A673 (cell line): ENCODE results near the gene ATG12. TPM values are rescaled to one million over a fixed set of nuclear protein-coding genes. Genes with fewer than 3 reads are reported as not detected.

Experiments
- BruUV-seq: library from RNA; stranded (reverse); fragments of 400-500 nt; replicated peaks from 2 replicates; lab custom pipeline; 2021; lab: Mats Ljungman, UMichigan
- CTCF ChIA-PET: fragments of 300-600 bp; sonication (Branson Sonifier 250); formaldehyde crosslinking; loops from one replicate; lab custom pipeline; 2022; ENCODE audit warnings: antibody characterized with exemption; lab: Charles Lee
- POLR2A ChIA-PET: fragments of 300-600 bp; sonication (Branson Sonifier 250); formaldehyde crosslinking; loops from one replicate; lab custom pipeline; 2022; ENCODE audit warnings: antibody characterized with exemption; ENCODE audit not compliant: low non-redundant PET; lab: Charles Lee
- DNase-seq: peaks from one replicate; pipeline ENCODE4 v3.0.0-alpha.2; 2015; ENCODE audit warnings: low spot score
- H3K27ac ChIP-seq: fragments of 200-600 bp; sonication (generic); 2 replicates; pipeline ENCODE4 v1.5.1; 2016; ENCODE audit warnings: mixed run types, low read depth, mild to moderate bottlenecking, mixed read lengths, antibody characterized with exemption, low read length; ENCODE audit not compliant: poor library complexity, severe bottlenecking
- H3K27me3 ChIP-seq: fragments of 200-600 bp; sonication (generic); replicated peaks from 2 replicates; pipeline ENCODE4 v1.6.1; 2017; ENCODE audit warnings: mixed run types, low read depth, mild to moderate bottlenecking, mixed read lengths, antibody characterized with exemption, low read length; ENCODE audit not compliant: insufficient read depth, poor library complexity
- H3K36me3 ChIP-seq: fragments of 200-600 bp; sonication (generic); 2 replicates; pipeline ENCODE4 v1.6.1; 2016; ENCODE audit warnings: mixed run types, mild to moderate bottlenecking, mixed read lengths, antibody characterized with exemption, low read length; ENCODE audit not compliant: insufficient read depth, poor library complexity, severe bottlenecking
- H3K4me1 ChIP-seq: fragments of 200-600 bp; sonication (generic); 2 replicates; pipeline ENCODE4 v1.6.1; 2017; ENCODE audit warnings: mixed run types, mild to moderate bottlenecking, mixed read lengths, antibody characterized with exemption, low read length; ENCODE audit not compliant: insufficient read depth, poor library complexity, severe bottlenecking
- H3K4me3 ChIP-seq: fragments of 200-600 bp; sonication (generic); 2 replicates; pipeline ENCODE4 v1.5.1; 2016; ENCODE audit warnings: low read depth, mixed run types, mild to moderate bottlenecking, mixed read lengths, low read length; ENCODE audit not compliant: poor library complexity, severe bottlenecking
- H3K9me3 ChIP-seq: fragments of 200-600 bp; sonication (generic); 2 replicates; pipeline ENCODE4 v1.6.1; 2016; ENCODE audit warnings: mixed run types, low read depth, mild to moderate bottlenecking, mixed read lengths, antibody characterized with exemption, low read length; ENCODE audit not compliant: poor library complexity, severe bottlenecking
- EZH2 ChIP-seq: fragments of 200-600 bp; sonication (generic); IDR thresholded peaks from 2 replicates; pipeline ENCODE4 v1.6.1; 2017; ENCODE audit warnings: borderline replicate concordance, low read depth, mild to moderate bottlenecking, mixed read lengths, antibody characterized with exemption, low read length; ENCODE audit not compliant: poor library complexity, severe bottlenecking
- intact Hi-C: fragments of 100-400 bp; cut with micrococcal nuclease; formaldehyde crosslinking; loops from one replicate; pipeline ENCODE4 v1.10.0; 2022; ENCODE audit not compliant: unreplicated experiment
- total RNA-seq: library from RNA; stranded (reverse); gene quantifications from 2 replicates; pipeline ENCODE4 v1.2.3, GENCODE V29; 2021
- TF ChIP-seq, protein P1 (sequence below): fragments of 300-800, 200-600 bp; sonication (generic); conservative IDR thresholded peaks from 2 replicates; pipeline ENCODE4 v1.5.1; 2017; ENCODE audit warnings: low read depth, mild to moderate bottlenecking, antibody characterized with exemption, low read length, moderate library complexity, mixed read lengths

Gene ATG12
- total RNA-seq, 1 experiment from 2014 or later, result 55.8 TPM

DNA sequence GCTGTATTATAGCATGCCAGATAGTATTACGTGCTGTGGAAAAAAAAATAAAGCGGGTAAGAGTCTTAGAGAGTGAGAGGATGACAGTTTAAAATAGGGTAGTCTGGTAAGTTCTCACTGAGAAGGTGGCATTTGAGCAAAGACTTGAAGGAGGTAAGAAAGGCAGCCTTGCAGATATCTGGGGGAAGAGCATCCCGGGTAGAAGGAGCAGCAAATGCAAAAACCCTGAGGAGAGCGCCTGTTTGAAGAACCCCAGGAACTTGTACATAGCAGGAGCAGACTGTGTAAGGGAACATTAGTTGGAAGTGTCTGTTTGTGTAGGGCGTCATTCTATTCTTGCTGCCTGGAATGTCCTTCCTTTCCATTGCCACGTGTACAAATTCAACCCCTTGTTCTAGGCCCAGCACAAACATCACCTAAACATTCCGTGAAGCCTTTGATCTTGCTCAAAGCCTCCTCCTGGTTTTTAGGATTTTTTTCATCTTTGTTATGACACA lies 3.0 kb upstream of the ATG12 start:
- intact Hi-C loops, result no loop called here
- CTCF ChIA-PET, result no interaction called here
- Histone ChIP-seq H3K4me3 (no peak overlapping the region), H3K9me3 (no peaks in the 10 kb centered on the region), H3K27ac (no peak overlapping the region), H3K27me3 (no peaks in the 10 kb centered on the region), H3K4me1 (peaks cover 15% of the 10 kb centered on the region), H3K36me3 (no peaks in the 10 kb centered on the region)
- no TSS peak for BruUV-seq
- POLR2A ChIA-PET, result no interaction called here
- no peak for DNase-seq
- TF ChIP-seq, protein P1, sequence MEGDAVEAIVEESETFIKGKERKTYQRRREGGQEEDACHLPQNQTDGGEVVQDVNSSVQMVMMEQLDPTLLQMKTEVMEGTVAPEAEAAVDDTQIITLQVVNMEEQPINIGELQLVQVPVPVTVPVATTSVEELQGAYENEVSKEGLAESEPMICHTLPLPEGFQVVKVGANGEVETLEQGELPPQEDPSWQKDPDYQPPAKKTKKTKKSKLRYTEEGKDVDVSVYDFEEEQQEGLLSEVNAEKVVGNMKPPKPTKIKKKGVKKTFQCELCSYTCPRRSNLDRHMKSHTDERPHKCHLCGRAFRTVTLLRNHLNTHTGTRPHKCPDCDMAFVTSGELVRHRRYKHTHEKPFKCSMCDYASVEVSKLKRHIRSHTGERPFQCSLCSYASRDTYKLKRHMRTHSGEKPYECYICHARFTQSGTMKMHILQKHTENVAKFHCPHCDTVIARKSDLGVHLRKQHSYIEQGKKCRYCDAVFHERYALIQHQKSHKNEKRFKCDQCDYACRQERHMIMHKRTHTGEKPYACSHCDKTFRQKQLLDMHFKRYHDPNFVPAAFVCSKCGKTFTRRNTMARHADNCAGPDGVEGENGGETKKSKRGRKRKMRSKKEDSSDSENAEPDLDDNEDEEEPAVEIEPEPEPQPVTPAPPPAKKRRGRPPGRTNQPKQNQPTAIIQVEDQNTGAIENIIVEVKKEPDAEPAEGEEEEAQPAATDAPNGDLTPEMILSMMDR, result no peak
- no peak for TF ChIP-seq EZH2

DNA sequence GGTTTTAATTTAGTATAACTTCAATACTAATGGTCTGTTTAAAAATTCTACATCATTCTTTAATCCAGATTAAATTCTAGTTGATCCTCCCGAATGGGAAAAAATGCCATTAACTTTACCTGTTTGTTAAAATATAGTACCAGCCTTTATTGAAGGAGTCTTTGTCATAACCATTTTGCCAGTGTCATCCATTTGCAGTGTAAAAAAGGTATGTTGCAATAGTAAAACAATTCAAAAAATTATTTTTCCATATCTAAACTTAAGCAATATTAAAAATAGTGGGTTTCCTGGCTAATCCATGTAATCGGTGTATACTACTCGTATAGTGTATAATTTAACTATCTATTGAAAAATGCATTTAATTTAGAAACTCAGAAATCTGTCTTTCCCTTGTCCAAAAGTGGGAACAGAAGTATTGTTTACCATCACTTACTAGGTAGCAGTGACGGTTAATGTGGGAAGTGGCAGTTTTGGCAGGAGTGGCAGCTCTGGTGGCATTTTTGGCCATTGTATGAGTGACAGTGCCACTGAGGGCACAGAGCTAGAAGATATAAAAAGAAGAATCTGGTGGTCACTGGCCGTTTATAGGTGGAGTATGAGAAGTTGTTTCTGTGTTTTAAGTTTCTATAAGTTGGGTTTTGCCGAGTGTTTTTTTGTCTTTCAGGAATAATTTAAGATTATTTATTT lies 2.2 kb upstream of the ATG12 start:
- Histone ChIP-seq H3K36me3 (no peaks in the 10 kb centered on the region), H3K4me3 (peak overlapping the region; percentile 80), H3K4me1 (peaks cover 20% of the 10 kb centered on the region), H3K27me3 (no peaks in the 10 kb centered on the region), H3K27ac (no peak overlapping the region), H3K9me3 (no peaks in the 10 kb centered on the region)
- POLR2A ChIA-PET, result no interaction called here
- CTCF ChIA-PET, result no interaction called here
- no peak for TF ChIP-seq EZH2
- TF ChIP-seq, protein P1, result no peak
- no TSS peak for BruUV-seq
- DNase-seq, result no peak
- intact Hi-C loops, result no loop called here

DNA sequence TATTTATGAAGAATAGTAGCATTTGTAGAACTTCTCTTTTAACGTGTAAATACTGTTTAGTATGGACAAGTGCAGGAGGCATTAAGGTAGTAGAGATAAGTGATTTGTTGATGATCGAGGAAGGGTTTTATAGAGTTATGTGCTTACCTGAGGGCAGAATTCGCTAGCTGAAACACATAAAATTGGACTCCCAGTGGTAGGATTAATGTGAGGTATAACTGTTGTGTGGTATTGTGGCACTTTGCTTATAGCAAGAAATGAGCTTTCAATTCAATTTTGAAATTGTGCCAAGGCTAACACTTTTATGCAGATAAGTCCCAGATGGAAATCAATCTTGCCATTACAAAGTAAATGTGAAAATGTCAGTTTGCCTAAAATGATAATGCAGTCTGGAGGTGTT lies 1.6 kb upstream of the ATG12 start:
- ChIA-PET POLR2A (no interaction called here), CTCF (no interaction called here)
- Histone ChIP-seq H3K27me3 (no peaks in the 10 kb centered on the region), H3K36me3 (peaks cover under 1% of the 10 kb centered on the region), H3K9me3 (no peaks in the 10 kb centered on the region), H3K4me3 (peak overlapping the region; percentile 80), H3K27ac (no peak overlapping the region), H3K4me1 (peaks cover 22% of the 10 kb centered on the region)
- BruUV-seq, result TSS peak; percentile 50
- TF ChIP-seq EZH2, result no peak
- TF ChIP-seq, protein P1, result no peak
- intact Hi-C loops, result no loop called here
- DNase-seq, result no peak
